ENCODE results near the gene GJD3.

The GJD3 gene

DNA sequence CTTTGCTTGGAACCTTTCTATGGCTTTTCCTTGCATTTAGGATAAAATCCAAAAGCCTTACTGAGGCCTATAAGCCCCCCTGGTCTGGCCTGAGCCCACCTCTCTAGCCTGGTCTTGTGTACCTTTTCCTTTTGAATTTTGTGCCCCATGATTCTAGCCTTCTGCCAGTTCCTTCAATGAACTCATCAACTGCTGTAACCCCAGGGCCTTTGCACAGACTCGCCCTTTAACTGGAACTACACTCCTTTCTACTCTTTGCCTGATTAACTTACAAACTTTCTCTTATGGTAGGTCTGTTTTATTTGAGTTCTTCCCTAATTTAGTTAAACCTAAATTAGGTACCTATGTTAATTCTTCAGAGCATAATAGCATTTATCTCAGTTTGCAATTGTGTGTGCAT lies 24.2 kb downstream of the GJD3 start:
- no peak for DNase-seq (ENCODE audit: low read depth)

GRCh38 chr17:40338941-40339649 lies 25.4 kb downstream of the GJD3 start:
- no peak for DNase-seq (ENCODE audit: low read depth)

DNA sequence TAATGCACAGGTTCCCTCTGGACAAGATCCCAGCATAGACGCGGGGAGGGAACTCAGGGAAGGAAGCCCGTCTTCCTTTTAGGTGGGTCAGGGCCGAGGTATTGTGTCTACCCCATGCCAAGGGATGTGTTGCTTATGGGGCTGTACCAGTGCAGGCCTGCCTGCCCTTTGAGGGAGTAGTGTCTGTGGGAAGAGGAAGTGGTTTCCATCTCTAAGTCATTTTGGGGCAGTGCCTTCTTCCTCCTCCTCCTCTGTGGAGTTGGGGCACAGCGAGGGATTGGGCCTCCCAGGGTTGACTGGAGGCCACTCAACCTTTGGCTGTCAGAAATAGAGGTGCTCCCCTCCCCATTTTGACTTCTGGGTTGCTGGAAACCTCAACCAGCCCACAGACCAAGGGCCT lies 26.5 kb downstream of the GJD3 start:
- no peak for DNase-seq (ENCODE audit: low read depth)

DNA sequence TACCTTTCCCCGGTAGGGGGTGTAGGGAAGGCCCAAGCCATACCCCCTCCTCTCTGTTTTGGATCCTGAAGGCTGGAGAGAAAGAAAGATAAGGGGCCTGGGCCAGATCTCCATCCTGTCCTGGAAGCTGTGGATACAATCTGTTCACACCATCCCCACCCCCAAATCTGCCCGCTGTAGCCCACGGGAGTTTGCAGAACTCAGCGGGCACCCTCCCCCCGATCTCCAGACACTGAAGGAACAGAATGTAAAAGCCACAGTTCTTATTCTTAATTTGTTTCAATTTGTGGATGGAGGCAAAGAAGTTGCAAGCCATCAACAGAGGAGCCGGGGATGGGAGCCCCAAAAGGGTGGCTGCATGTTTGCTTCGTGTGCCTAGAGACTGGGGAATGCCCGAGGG lies 27.2 kb downstream of the GJD3 start:
- no peak for DNase-seq (ENCODE audit: low read depth)

- DNase-seq (ENCODE audit: low read depth), result no peak
Observed at GRCh38 chr17:40335620-40336019, 28.9 kb downstream of the GJD3 start.

DNA sequence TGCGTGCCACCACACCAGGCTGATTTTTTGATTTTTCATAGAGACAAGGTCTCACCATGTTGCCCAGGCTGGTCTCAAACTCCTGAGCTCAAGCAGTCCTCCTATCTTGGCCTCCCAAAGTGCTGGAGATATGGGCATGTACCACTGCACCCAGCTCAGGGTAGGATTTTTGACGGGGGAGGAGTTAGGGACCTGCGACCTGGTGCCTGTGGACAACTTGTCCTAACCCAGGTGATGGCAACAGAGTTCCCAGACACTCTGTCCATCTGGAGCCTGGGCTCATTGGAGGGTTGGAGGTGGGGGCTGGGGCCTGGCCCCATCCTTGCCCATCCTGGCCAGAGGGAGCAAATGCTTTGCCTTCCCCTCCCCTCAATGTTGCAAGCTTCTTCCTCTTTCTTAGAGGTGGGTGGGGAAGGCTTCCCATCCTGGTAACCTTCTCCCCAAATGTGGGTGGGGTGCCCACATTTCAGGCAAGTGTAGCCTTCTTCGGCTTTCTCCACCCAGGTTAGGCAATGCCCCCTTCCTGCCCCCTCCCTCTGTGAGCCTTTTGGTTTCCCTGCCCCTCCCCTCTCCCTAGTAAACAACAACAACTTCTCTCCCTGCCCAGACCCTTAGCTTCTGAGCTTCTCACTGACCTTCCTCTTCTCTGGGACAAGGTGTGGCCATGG lies 30.6 kb downstream of the GJD3 start:
- no peak for DNase-seq (ENCODE audit: low read depth)

DNA sequence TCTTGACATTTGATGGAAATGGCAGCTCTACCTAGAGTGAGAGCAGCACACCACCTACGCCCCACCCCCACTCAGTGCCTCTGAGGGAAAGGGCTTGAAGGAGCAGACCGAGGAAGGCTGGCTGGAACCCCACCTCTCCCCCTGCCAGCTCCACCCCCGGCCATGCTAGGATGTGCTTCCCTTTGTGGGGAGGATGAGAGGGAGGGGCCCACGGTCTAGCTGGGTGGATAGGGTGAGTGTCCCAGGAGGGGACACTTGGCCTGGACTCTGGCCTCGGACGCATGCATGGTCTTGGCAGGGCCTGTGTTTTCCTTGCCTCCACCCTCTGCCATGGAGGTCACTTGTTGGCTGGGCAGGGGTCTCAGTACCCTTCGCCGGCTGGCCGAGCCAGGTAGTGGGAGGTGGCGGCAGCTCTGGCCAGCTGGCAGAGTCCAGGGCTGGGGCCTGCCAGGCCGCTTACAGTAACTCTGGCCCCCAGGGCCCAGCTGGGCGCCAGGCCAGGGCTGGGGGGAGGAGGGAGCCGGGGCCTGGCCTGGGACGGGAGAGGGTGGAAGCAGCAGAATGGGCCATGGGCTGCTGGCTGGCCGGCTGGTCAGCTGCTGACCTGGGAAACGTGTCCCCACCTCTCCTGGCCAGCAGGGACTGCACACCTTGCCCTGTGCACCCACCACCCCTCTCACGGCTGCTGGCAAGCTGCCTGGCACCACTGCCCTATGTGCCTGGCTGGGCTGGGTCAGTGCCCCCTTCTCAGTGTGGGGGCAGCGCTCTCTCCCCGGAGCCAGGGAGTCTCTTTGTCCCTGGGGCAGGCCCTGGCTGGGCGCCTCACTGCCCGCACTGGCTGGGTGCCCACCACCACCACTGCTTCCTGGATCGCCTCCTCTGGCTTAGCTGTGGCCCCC lies 32.5 kb downstream of the GJD3 start:
- no peak for DNase-seq (ENCODE audit: low read depth)

GRCh38 chr17:40330850-40331470 lies 33.6 kb downstream of the GJD3 start:
- no peak for DNase-seq (ENCODE audit: low read depth)

GRCh38 chr17:40329839-40330794 lies 34.4 kb downstream of the GJD3 start:
- no peak for DNase-seq (ENCODE audit: low read depth)

GRCh38 chr17:40328386-40328766 lies 36.2 kb downstream of the GJD3 start:
- no peak for DNase-seq (ENCODE audit: low read depth)

- no peak for DNase-seq (ENCODE audit: low read depth)
Observed at GRCh38 chr17:40327735-40328385, 36.7 kb downstream of the GJD3 start.

DNA sequence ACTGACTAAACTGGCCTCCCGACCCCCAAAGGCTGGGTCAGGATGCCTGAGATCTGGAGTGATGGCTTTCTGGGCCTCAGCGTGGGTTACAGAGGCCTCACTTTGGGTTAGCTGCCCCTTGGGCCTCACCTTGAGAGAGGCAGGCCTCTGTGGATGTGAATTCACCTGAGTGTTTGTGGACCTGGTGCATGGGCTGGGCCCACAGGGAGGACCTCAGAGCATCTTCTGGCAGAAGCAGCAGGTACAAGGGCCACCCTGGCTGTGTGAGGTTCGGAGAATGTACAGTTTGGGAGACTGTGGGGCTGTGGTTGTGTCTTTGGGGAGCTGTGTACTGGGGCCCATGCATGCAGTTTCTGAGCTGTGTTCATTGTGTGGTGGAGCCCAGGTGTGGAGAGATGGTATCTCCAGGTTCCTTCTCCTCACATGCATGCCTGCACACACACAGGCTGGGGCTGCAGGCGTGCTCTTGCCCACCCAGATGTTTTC lies 37.2 kb downstream of the GJD3 start:
- no peak for DNase-seq (ENCODE audit: low read depth)

DNA sequence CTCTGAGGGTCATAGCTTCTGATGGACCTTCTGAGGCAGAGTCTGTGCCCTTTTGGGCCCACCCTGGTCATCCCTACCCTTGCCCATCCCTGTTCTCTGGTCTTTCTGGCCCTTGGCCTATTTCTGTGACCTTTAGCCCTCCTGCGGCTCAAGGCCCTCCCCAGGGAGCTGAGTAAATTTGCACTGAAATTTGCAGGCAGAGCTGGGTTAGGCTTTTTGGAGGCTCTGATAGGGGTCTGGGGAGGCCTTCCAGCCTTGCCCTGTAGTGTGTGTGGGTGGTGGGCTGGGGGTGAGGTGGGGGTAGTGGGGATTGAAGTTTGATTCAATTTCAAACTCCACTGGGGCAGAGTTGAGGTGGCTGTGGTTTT lies 37.7 kb downstream of the GJD3 start:
- DNase-seq (ENCODE audit: low read depth), result no peak

- peak; percentile 36 for DNase-seq (ENCODE audit: low read depth)
Observed at GRCh38 chr17:40326014-40326831, 38.3 kb downstream of the GJD3 start.

DNA sequence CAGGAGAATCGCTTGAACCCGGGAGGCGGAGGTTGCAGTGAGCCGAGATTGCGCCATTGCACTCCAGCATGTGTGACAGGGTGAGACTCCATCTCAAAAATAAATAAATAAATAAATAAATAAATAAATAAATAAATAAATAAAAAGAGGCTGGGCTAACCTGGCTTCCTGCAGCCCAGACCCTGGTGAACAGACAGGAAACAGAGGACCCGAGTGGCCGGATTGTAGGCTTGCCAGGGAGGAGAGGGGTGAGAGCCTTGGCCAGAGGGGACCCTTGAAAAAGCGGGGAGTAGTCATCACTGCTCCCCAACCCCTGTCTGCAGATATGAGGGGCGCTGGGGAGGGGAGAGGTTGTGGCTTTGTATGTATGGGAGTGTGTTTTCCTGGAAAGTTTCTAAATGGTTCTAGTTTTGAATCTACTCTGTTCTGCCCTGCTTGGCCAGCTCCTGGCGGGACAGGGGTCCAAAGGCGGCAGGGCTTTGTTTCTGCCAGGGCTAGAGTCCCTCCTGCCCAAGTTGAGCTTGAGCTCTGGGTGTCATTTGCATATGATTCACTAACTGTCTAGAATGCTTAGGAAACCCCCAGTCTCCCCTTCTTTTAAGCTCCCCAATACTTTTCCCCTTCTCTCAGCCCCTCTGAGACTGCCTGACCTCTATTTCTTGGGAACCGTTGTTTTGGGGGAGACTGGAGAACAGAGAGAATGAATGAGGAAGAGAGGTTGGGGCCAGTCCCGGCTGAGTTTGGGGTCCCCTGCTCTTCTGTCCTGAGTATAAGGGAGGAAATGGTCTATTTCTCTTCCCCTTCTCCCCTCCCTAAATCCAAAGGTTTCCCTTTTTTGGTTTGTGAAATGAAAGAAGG lies 39.2 kb downstream of the GJD3 start:
- no peak for DNase-seq (ENCODE audit: low read depth)

DNA sequence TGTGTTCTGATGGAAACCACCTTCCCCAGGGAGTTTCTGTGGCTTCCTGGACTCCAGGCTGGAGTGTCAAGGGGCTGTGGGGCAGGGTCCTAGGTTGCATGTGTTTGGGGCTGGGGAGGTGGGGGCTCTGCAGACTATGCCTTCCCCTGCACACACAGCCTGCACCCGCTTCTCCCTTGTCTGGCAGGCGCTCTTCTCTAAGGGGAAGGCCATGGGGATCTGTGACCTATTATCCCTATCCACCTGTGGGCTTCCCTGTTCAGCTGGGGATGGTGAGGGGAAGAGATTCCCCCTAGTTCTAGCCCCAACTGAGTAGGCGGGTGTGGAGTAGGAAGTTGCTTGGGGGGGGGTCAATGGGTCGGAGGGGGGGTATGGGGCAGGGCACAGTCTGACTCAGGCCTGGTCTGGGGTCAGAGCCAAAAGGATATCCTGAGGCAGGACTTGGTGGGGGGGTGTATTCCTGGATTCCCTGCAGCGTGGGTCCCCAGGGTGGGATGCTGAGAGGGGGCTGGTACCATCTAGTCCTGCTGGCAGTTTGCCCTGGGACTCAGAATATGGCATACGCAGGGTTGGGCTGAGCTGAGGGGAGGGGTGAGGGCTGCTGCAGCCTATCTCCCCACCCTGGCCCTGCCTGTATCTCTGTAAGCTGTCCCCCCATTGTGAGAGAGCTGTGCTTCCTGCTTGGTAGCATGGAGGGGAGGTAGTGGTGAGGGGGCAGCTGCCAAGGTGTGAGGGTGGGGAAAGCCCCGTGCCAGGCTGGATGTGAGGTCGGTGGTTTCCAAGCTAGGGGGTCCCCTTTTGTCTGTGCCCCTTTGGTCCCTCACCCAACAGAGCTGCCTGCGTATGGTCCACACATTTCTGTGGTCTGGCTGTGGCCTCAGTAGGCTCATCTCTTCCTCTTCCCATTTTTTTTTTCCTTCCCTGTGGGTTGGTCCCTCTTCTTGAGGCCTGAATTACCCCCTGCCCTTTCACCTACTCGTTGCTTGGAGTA lies 40.9 kb downstream of the GJD3 start:
- peak; percentile 50 for DNase-seq (ENCODE audit: low read depth)

All from activated T-cell treated with anti-CD3 and anti-CD28 coated beads for 1 hour (primary cell).